Heart right ventricle (tissue), 16 donors: ENCODE data around the gene TEX264. TPM values are rescaled to one million over a fixed set of nuclear protein-coding genes. Genes with fewer than 3 reads are reported as not detected.

Experiments
- ATAC-seq, 8 donors: fragments of 200-7000 bp; cut with Tn5 transposase; one replicate each; pipeline ENCODE4 v1.9.1; 2020; ENCODE audit warnings: mild to moderate bottlenecking in 8 of 8, moderate library complexity in 8 of 8, moderate number of reproducible peaks in 1 of 8
- DNase-seq, 2 donors: peaks; one replicate each; pipeline ENCODE4 v3.0.0-alpha.2; 2020
- H3K27ac ChIP-seq, 10 donors: fragments of 200-600 bp; sonication (generic) in 2 of 10; one replicate each; pipeline versions ENCODE4 v1.5.0 to v1.8.0; 2020 to 2022; ENCODE audit warnings: mild to moderate bottlenecking in 3 of 10
- H3K27me3 ChIP-seq, 7 donors: fragments of 200-600 bp; one replicate each; pipeline ENCODE4 v1.8.0; 2021 to 2022; ENCODE audit warnings: mild to moderate bottlenecking in 2 of 7
- H3K36me3 ChIP-seq, 9 donors: fragments of 200-600 bp; sonication (generic) in 1 of 9; one replicate each; pipeline versions ENCODE4 v1.5.0 to v1.8.0; 2020 to 2022; ENCODE audit warnings: mild to moderate bottlenecking in 2 of 9
- H3K4me1 ChIP-seq, 9 donors: fragments of 200-600 bp; sonication (generic) in 1 of 9; one replicate each; pipeline versions ENCODE4 v1.5.0 to v1.8.0; 2020 to 2022; ENCODE audit warnings: mild to moderate bottlenecking in 4 of 9
- H3K4me3 ChIP-seq, 10 donors: fragments of 200-600 bp; sonication (generic) in 2 of 10; one replicate each; pipeline versions ENCODE4 v1.5.0 to v1.8.0; 2020 to 2022; ENCODE audit warnings: mild to moderate bottlenecking in 7 of 10, moderate library complexity in 2 of 10
- H3K9me3 ChIP-seq, 11 donors: fragments of 200-600 bp in 10 of 11; sonication (generic) in 2 of 11; one replicate each; pipeline versions ENCODE4 v1.5.0 to v1.8.0; 2013 to 2022; ENCODE audit warnings: mild to moderate bottlenecking in 2 of 11, control low read depth in 1 of 11, moderate library complexity in 1 of 11
- WGBS, 2 donors: extraction: QIAGEN DNeasy Blood & Tissue Kit; methylation state at CpG; one replicate each; pipeline ENCODE4 v1.1.7; 2013; ENCODE audit warnings: inconsistent platforms in 1 of 2; 5-methylcytosine and 5-hydroxymethylcytosine counted together
- intact Hi-C, 10 donors: fragments of 100-400 bp; cut with DNase I; formaldehyde crosslinking; loops; one replicate each; pipeline versions ENCODE4 v1.11.1 to v1.14.2; 2022
- polyA plus RNA-seq, 2 donors: library from polyadenylated mRNA; stranded (reverse); fragments of 200-250 nt; gene quantifications; one replicate each; pipeline ENCODE4 v1.2.3, GENCODE V29; 2013
- total RNA-seq, 10 donors: library from RNA; stranded (reverse); fragmentation: NEBNext Ultra II Directional in 3 of 10; extraction: Animal tissue kit (Norgen Biotek cat#: 25700) in 3 of 10; gene quantifications; one replicate each; pipeline versions ENCODE4 v1.2.1 to v1.2.4, GENCODE V29; 2021 to 2023
- TF ChIP-seq, protein P1 (sequence below), 9 donors: fragments of 200-600 bp; sonication (generic) in 2 of 9; IDR thresholded peaks; one replicate each; pipeline versions ENCODE4 v1.5.0 to v1.8.0; 2021 to 2022; ENCODE audit warnings: antibody characterized with exemption in 9 of 9, mild to moderate bottlenecking in 5 of 9, moderate library complexity in 1 of 9
- donor health status: Arrhythmogenic right ventricular cardiomyopathy.
- donor health status: ischemic (EF 13 %, LVEDD 7.1; RV severe dilation, severe dysfunction).
- donor health status: healthy with polysubstance abuse.
- donor health status: DM: no; HTN: yes; CAD: no.
- donor health status: DM: no; HTN: no; CAD: no.
- donor health status: ischemic (EF 25% LVEDD 6.9; RV normal size, moderate dysfunction).
- donor health status: ischemic (EF 25% LVEDD 5.7; RV mildly dilated, moderate dysfunction).
- donor health status: healthy.
- donor health status: DM: yes; HTN: yes; CAD: no.
- donor health status: Ischemic cardiomyopathy.
- donor health status: ischemic (EF 35%, LVEDD 5.7; RV mildly dilated, moderate dysfunction).
- donor health status: nonischemic (EF 11% LVEDD 7.7; RV severe dilation, severe dysfunction).
- donor health status: DM: yes; HTN: yes; CAD: no.
- donor health status: PGD.
- donor health status: ischemic (EF 29% LVEDD 5.4; RV normal size, mild dysfunction).
- donor health status: nonischemic (EF 23%, LVEDD 6.1; RV moderate dilation, normal function).

Gene TEX264
- total and polyA plus RNA-seq, 12 donors, result 28.4 to 87.0 (median 35.9) TPM

DNA sequence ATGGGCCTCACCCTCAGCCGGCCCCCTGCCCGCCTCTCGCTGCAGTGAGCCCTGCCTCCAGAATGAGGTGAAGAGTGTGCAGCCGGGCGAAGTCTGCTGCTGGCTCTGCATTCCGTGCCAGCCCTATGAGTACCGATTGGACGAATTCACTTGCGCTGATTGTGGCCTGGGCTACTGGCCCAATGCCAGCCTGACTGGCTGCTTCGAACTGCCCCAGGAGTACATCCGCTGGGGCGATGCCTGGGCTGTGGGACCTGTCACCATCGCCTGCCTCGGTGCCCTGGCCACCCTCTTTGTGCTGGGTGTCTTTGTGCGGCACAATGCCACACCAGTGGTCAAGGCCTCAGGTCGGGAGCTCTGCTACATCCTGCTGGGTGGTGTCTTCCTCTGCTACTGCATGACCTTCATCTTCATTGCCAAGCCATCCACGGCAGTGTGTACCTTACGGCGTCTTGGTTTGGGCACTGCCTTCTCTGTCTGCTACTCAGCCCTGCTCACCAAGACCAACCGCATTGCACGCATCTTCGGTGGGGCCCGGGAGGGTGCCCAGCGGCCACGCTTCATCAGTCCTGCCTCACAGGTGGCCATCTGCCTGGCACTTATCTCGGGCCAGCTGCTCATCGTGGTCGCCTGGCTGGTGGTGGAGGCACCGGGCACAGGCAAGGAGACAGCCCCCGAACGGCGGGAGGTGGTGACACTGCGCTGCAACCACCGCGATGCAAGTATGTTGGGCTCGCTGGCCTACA is 44.4 kb downstream of the TEX264 start:
- no peaks in the 10 kb centered on the region for H3K9me3 ChIP-seq
- H3K27ac ChIP-seq, result no peak overlapping the region
- H3K27me3 ChIP-seq, result no peaks in the 10 kb centered on the region
- H3K4me1 ChIP-seq, result peaks cover 0 to 5% (median 0%) of the 10 kb centered on the region in 9 donors
- intact Hi-C loops, result loop anchor here in 4 of 10 donors (5.0 to 10.0 kb wide), 3 partner anchors 69 to 87 kb away; no protein-coding TSS in a partner anchor
- no peak overlapping the region for H3K4me3 ChIP-seq
- ATAC-seq (no peak), DNase-seq (no peak)
- TF ChIP-seq, protein P1, sequence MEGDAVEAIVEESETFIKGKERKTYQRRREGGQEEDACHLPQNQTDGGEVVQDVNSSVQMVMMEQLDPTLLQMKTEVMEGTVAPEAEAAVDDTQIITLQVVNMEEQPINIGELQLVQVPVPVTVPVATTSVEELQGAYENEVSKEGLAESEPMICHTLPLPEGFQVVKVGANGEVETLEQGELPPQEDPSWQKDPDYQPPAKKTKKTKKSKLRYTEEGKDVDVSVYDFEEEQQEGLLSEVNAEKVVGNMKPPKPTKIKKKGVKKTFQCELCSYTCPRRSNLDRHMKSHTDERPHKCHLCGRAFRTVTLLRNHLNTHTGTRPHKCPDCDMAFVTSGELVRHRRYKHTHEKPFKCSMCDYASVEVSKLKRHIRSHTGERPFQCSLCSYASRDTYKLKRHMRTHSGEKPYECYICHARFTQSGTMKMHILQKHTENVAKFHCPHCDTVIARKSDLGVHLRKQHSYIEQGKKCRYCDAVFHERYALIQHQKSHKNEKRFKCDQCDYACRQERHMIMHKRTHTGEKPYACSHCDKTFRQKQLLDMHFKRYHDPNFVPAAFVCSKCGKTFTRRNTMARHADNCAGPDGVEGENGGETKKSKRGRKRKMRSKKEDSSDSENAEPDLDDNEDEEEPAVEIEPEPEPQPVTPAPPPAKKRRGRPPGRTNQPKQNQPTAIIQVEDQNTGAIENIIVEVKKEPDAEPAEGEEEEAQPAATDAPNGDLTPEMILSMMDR (IDR thresholded peaks at IDR 0.05), result no peak
- H3K36me3 ChIP-seq, result no peaks in the 10 kb centered on the region
- WGBS, 2 donors, result 93 to 95% methylated on average over 36 of the region's 36 CpGs

- intact Hi-C loops, result loop anchor here in 4 of 10 donors (5.0 to 10.0 kb wide), 3 partner anchors 69 to 86 kb away; no protein-coding TSS in a partner anchor
- peaks cover 0 to 5% (median 0%) of the 10 kb centered on the region in 9 donors for H3K4me1 ChIP-seq
- no peak overlapping the region for H3K27ac ChIP-seq
- TF ChIP-seq, protein P1 (IDR thresholded peaks at IDR 0.05), result no peak
- no peaks in the 10 kb centered on the region for H3K36me3 ChIP-seq
- 93 to 96% methylated on average over 8 of the region's 8 CpGs for WGBS, 2 donors
- ATAC-seq (no peak), DNase-seq (no peak)
- no peaks in the 10 kb centered on the region for H3K27me3 ChIP-seq
- no peak overlapping the region for H3K4me3 ChIP-seq
- no peaks in the 10 kb centered on the region for H3K9me3 ChIP-seq
These were observed 44.9 kb downstream of the TEX264 start for GRCh38 chr3:51715977-51716294.

GRCh38 chr3:51716805-51717204 is 45.8 kb downstream of the TEX264 start:
- H3K27me3 ChIP-seq, result no peaks in the 10 kb centered on the region
- H3K4me1 ChIP-seq, result peaks cover 0 to 5% (median 0%) of the 10 kb centered on the region in 9 donors
- H3K36me3 ChIP-seq, result no peaks in the 10 kb centered on the region
- intact Hi-C loops, result loop anchor here in 4 of 10 donors (5.0 to 10.0 kb wide), 3 partner anchors 68 to 85 kb away; no protein-coding TSS in a partner anchor
- H3K27ac ChIP-seq, result no peak overlapping the region
- DNase-seq (no peak), ATAC-seq (no peak)
- WGBS, 2 donors, result 88 to 98% methylated on average over 5 of the region's 5 CpGs
- no peaks in the 10 kb centered on the region for H3K9me3 ChIP-seq
- TF ChIP-seq, protein P1 (IDR thresholded peaks at IDR 0.05), result no peak
- H3K4me3 ChIP-seq, result no peak overlapping the region

DNA sequence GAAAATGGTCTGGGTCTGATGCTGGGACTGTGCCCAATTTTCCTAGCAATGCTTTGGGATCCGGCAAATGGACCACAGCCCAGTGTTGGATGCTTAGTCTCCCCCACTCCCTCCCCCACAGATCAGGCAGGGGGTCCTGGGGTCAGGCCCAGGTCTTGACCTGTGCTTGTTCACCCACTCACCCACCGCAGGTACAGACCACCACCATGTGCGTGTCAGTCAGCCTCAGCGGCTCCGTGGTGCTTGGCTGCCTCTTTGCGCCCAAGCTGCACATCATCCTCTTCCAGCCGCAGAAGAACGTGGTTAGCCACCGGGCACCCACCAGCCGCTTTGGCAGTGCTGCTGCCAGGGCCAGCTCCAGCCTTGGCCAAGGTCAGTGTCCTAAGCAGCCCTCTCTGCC is 46.4 kb downstream of the TEX264 start:
- no peak for ATAC-seq
- peaks cover 0 to 5% (median 0%) of the 10 kb centered on the region in 9 donors for H3K4me1 ChIP-seq
- no peaks in the 10 kb centered on the region for H3K9me3 ChIP-seq
- no peaks in the 10 kb centered on the region for H3K36me3 ChIP-seq
- intact Hi-C loops, result loop anchor here in 4 of 10 donors (5.0 to 10.0 kb wide), 3 partner anchors 67 to 85 kb away; no protein-coding TSS in a partner anchor
- DNase-seq, result no peak
- no peak overlapping the region for H3K27ac ChIP-seq
- 92 to 95% methylated on average over 10 of the region's 10 CpGs for WGBS, 2 donors
- TF ChIP-seq, protein P1 (IDR thresholded peaks at IDR 0.05), result no peak
- H3K27me3 ChIP-seq, result no peaks in the 10 kb centered on the region
- no peak overlapping the region for H3K4me3 ChIP-seq
